H1 (cell line): ENCODE measurements around the gene CHMP6. TPM values are rescaled to one million over a fixed set of nuclear protein-coding genes. Genes with fewer than 3 reads are reported as not detected.

Experiments
- CTCF ChIA-PET: fragments of 300-600 bp; sonication (Branson Sonifier 250); formaldehyde crosslinking; loops from one replicate; lab custom pipeline; 2021; ENCODE audit not compliant: partially characterized antibody; lab: Charles Lee
- POLR2A ChIA-PET: fragments of 300-600 bp; sonication (Branson Sonifier 250); formaldehyde crosslinking; loops from one replicate; lab custom pipeline; 2021; ENCODE audit warnings: inconsistent platforms; ENCODE audit not compliant: partially characterized antibody; lab: Charles Lee
- DNase-seq, 2 experiments: peaks; one replicate each; pipeline versions ENCODE4 v3.0.0 to v3.0.0-alpha.2; 2010 to 2022; ENCODE audit warnings: low spot score in 2 of 2, low read depth in 1 of 2, mixed read lengths in 1 of 2
- FAIRE-seq: peaks from 2 replicates; lab custom pipeline; 2011; peaks lifted over from hg19 to GRCh38; lab: Jason Lieb, UNC
- H2AFZ ChIP-seq: 2 replicates; pipeline ENCODE4 v1.8.1; 2012; ENCODE audit warnings: low read length, inconsistent platforms
- H2AK5ac ChIP-seq: 2 replicates; pipeline ENCODE4 v1.6.1; 2013; ENCODE audit warnings: low read depth, low read length
- H2BK120ac ChIP-seq: replicated peaks from 2 replicates; pipeline ENCODE3; 2013; ENCODE audit warnings: low read depth, low read length, inconsistent platforms
- H2BK12ac ChIP-seq: 2 replicates; pipeline ENCODE4 v1.6.1; 2013; ENCODE audit warnings: low read depth, low read length
- H2BK15ac ChIP-seq: 2 replicates; pipeline ENCODE4 v1.6.1; 2013; ENCODE audit warnings: low read length
- H2BK20ac ChIP-seq: 2 replicates; pipeline ENCODE4 v1.6.1; 2013; ENCODE audit warnings: low read length
- H2BK5ac ChIP-seq: 2 replicates; pipeline ENCODE4 v1.6.1; 2013; ENCODE audit warnings: low read depth, low read length
- H3K14ac ChIP-seq: 2 replicates; pipeline ENCODE4 v1.6.1; 2013; ENCODE audit warnings: inconsistent platforms; ENCODE audit not compliant: insufficient read length
- H3K18ac ChIP-seq: 2 replicates; pipeline ENCODE4 v1.6.1; 2013; ENCODE audit warnings: low read length; ENCODE audit errors: extremely low read depth
- H3K23ac ChIP-seq: 2 replicates; pipeline ENCODE4 v1.6.1; 2013; ENCODE audit warnings: inconsistent platforms; ENCODE audit not compliant: insufficient read length
- H3K23me2 ChIP-seq: 2 replicates; pipeline ENCODE4 v1.6.1; 2013; ENCODE audit warnings: low read depth, low read length
- H3K27ac ChIP-seq: 2 replicates; pipeline ENCODE4 v1.6.1; 2011; ENCODE audit warnings: low read depth, low read length, inconsistent platforms
- H3K27me3 ChIP-seq, 4 experiments: replicated peaks in 1 of 4; 1 replicate in 1 of 4; 2 replicates in 3 of 4; pipeline versions ENCODE4 v1.6.1 to v1.8.1; 2011 to 2013; ENCODE audit warnings: low read length in 3 of 4, mild to moderate bottlenecking in 3 of 4, inconsistent platforms in 2 of 4, mixed read lengths in 2 of 4, moderate library complexity in 1 of 4; ENCODE audit not compliant: control insufficient read depth in 3 of 4, insufficient read depth in 3 of 4; ENCODE audit errors: extremely low read depth in 1 of 4
- H3K36me3 ChIP-seq, 4 experiments: 2 replicates each; pipeline versions ENCODE4 v1.6.1 to v1.8.1; 2011 to 2013; ENCODE audit warnings: mild to moderate bottlenecking in 4 of 4, low read length in 3 of 4, moderate library complexity in 2 of 4, control low read depth in 1 of 4, inconsistent platforms in 1 of 4; ENCODE audit not compliant: insufficient read depth in 4 of 4, control insufficient read depth in 2 of 4
- H3K4ac ChIP-seq: replicated peaks from 2 replicates; pipeline ENCODE3; 2013; ENCODE audit warnings: low read length, low read depth, mixed read lengths, inconsistent platforms; ENCODE audit not compliant: insufficient read length
- H3K4me1 ChIP-seq, 4 experiments: replicated peaks in 1 of 4; 1 replicate in 1 of 4; 2 replicates in 3 of 4; pipeline versions ENCODE4 v1.6.1 to v1.8.1; 2011 to 2013; ENCODE audit warnings: low read length in 3 of 4, inconsistent platforms in 2 of 4, mixed read lengths in 1 of 4; ENCODE audit not compliant: insufficient read depth in 4 of 4, control insufficient read depth in 3 of 4
- H3K4me2 ChIP-seq, 2 experiments: 2 replicates each; pipeline versions ENCODE4 v1.6.1 to v1.8.1; 2011 to 2013; ENCODE audit warnings: low read depth in 2 of 2, low read length in 2 of 2, control low read depth in 1 of 2, inconsistent platforms in 1 of 2, mild to moderate bottlenecking in 1 of 2; ENCODE audit not compliant: insufficient read depth in 1 of 2
- H3K4me3 ChIP-seq, 4 experiments: fragments of 200-600, 300-600 bp in 1 of 4; sonication (generic), shearing (Covaris generic), sonication (Bioruptor Twin) in 1 of 4; 2 replicates each; pipeline versions ENCODE4 v1.5.1 to v1.8.1; 2011 to 2016; ENCODE audit warnings: low read length in 4 of 4, low read depth in 3 of 4, control low read depth in 2 of 4, inconsistent platforms in 2 of 4, mild to moderate bottlenecking in 2 of 4, mixed read lengths in 1 of 4, moderate library complexity in 1 of 4; ENCODE audit not compliant: insufficient read depth in 2 of 4; ENCODE audit errors: extremely low read depth in 1 of 4
- H3K56ac ChIP-seq: replicated peaks from 2 replicates; pipeline ENCODE3; 2013; ENCODE audit warnings: low read depth, mild to moderate bottlenecking, mixed read lengths, low read length, inconsistent platforms; ENCODE audit not compliant: insufficient read length
- H3K79me1 ChIP-seq: 2 replicates; pipeline ENCODE4 v1.6.1; 2013; ENCODE audit warnings: low read depth, low read length, control low read depth
- H3K79me2 ChIP-seq, 2 experiments: 2 replicates each; pipeline versions ENCODE4 v1.6.1 to v1.8.1; 2012 to 2013; ENCODE audit warnings: low read length in 2 of 2, mild to moderate bottlenecking in 2 of 2, inconsistent platforms in 1 of 2; ENCODE audit not compliant: insufficient read depth in 2 of 2, control insufficient read depth in 1 of 2
- H3K9ac ChIP-seq, 4 experiments: replicated peaks in 1 of 4; 1 replicate in 1 of 4; 2 replicates in 3 of 4; pipeline versions ENCODE4 v1.6.1 to v1.8.1; 2011 to 2013; ENCODE audit warnings: low read depth in 3 of 4, low read length in 3 of 4, control low read depth in 2 of 4, mild to moderate bottlenecking in 2 of 4, moderate library complexity in 2 of 4, inconsistent platforms in 1 of 4; ENCODE audit errors: extremely low read depth in 1 of 4
- H3K9me3 ChIP-seq, 2 experiments: 2 replicates each; pipeline versions ENCODE4 v1.6.1 to v1.8.1; 2012 to 2013; ENCODE audit warnings: mild to moderate bottlenecking in 2 of 2, moderate library complexity in 2 of 2, control low read depth in 1 of 2, inconsistent platforms in 1 of 2, low read depth in 1 of 2, low read length in 1 of 2, mixed read lengths in 1 of 2; ENCODE audit not compliant: insufficient read depth in 2 of 2
- H4K20me1 ChIP-seq, 2 experiments: replicated peaks in 1 of 2; 2 replicates each; pipeline versions ENCODE3 to v1.8.1; 2011 to 2013; ENCODE audit warnings: inconsistent platforms in 2 of 2, low read length in 2 of 2, mild to moderate bottlenecking in 1 of 2; ENCODE audit not compliant: insufficient read depth in 2 of 2, control insufficient read depth in 1 of 2
- H4K5ac ChIP-seq: 2 replicates; pipeline ENCODE4 v1.6.1; 2013; ENCODE audit warnings: low read length, low read depth, mixed read lengths, inconsistent platforms; ENCODE audit not compliant: insufficient read length
- H4K8ac ChIP-seq: 2 replicates; pipeline ENCODE4 v1.8.0; 2013; ENCODE audit warnings: mild to moderate bottlenecking, moderate library complexity, low read length, inconsistent platforms; ENCODE audit not compliant: insufficient read depth; ENCODE audit errors: extremely low read depth
- H4K91ac ChIP-seq: replicated peaks from 2 replicates; pipeline ENCODE3; 2013; ENCODE audit warnings: low read length, mixed read lengths, inconsistent platforms; ENCODE audit not compliant: insufficient read length
- WGBS, 2 experiments: shearing (Covaris generic) in 1 of 2; methylation state at CpG; one replicate each; pipeline versions ENCODE4 v1.1.6 to v1.1.7; 2013 to 2015; ENCODE audit warnings: low lambda C conversion rate in 2 of 2, mixed read lengths in 2 of 2, inconsistent platforms in 1 of 2, low coverage in 1 of 2, missing lambda C conversion rate in 1 of 2; ENCODE audit not compliant: insufficient replicate concordance in 2 of 2, insufficient coverage in 1 of 2, insufficient read length in 1 of 2; ENCODE audit errors: extremely low coverage in 1 of 2, missing lambda C conversion rate in 1 of 2; 5-methylcytosine and 5-hydroxymethylcytosine counted together
- polyA plus RNA-seq, 7 experiments: library from polyadenylated mRNA; depleted of rRNA in 3 of 7; stranded (reverse) in 5 of 7; unstranded in 2 of 7; fragments of >200 nt in 5 of 7; fragments of 200-250 nt in 2 of 7; gene quantifications; 1 replicate in 5 of 7; 2 replicates in 1 of 7; 4 replicates in 1 of 7; pipeline versions ENCODE4 v1.2.1 to v1.2.3, GENCODE V29; 2011 to 2013; ENCODE audit warnings: missing spikeins in 2 of 7, mixed read lengths in 2 of 7
- total RNA-seq: library from RNA; stranded (reverse); fragmentation: NEBNext Ultra II Directional; extraction: Animal tissue kit (Norgen Biotek cat#: 25700); gene quantifications from 2 replicates; pipeline ENCODE4 v1.2.1, GENCODE V29; 2021

CHMP6 gene
- total and polyA plus RNA-seq, 2 of the 8 experiments (the other 6 are each of a cell fraction or from before 2014, with no cell fraction given), result 15.7 to 24.3 TPM

DNA sequence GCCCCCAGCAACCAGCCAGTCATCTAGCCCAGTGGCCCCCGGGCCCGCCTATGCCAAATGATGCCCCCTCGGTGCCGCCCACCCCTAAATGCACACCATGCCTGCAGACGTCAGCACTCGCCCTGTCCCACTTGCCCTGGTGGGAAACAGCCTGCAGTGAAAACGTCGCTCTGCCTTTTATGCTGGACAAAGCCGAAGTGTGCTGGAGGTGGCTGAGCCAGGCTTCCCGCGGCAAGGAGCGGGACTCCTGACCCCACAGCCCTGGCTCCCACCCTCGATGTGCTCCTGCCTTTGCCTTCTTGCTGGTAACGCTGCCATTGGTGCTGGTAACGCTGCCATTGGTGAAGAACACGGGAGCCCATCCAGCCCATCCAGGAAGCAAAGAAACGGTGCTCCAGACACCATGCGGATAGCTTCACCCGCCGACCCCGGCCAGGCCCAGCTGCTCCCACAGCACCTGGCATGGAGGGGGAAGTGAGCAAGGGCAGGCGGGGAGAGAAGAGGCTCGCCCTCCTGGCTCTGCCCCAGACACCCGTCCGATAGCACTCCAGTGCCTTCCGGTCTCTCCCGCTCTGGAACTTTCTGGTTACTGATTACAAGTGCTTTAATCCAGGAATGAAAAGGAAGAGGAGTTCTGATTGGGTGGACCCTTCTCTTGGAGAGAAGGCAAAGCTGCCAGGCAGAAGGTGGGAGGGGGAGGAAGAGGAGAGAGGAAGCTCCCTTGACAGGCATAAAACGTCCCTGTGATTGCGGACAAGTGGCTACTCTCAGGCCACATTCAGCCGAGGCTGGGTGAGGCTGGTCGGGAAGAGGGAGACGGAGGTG, 39.3 kb downstream of the CHMP6 start:
- Histone ChIP-seq H4K91ac (no peak overlapping the region), H3K27ac (no peak overlapping the region), H3K9ac (no peak overlapping the region), H3K79me1 (0 out of 2 replicates have a peak, but pooled peaks cover 2% of the 10 kb centered on the region), H3K9me3 (no peaks in the 10 kb centered on the region; a peak in 1 of 4 replicates), H2AK5ac (no peak overlapping the region), H3K36me3 (no peaks in the 10 kb centered on the region), H4K8ac (no peak overlapping the region; the same call in 1 of the 2 replicates), H4K5ac (no peak overlapping the region), H3K4me2 (no peak overlapping the region), H2AFZ (no peak overlapping the region), H2BK12ac (no peak overlapping the region), H3K23me2 (peaks cover 10% of the 10 kb centered on the region; the same call in 1 of the 2 replicates), H3K14ac (no peak overlapping the region), H4K20me1 (peaks cover 0 to 6% of the 10 kb centered on the region in 2 experiments), H2BK15ac (no peak overlapping the region), H3K4ac (no peak overlapping the region), H2BK120ac (no peak overlapping the region), H2BK5ac (no peak overlapping the region), H3K56ac (no peak overlapping the region), H3K23ac (no peak overlapping the region), H2BK20ac (no peak overlapping the region), H3K4me3 (no peak overlapping the region), H3K27me3 (peaks cover 0 to 7% (median 4%) of the 10 kb centered on the region in 4 experiments; a peak in 5 of 7 replicates), H3K4me1 (peaks cover 0 to 12% (median 5%) of the 10 kb centered on the region in 4 experiments; a peak in 5 of 7 replicates), H3K79me2 (no peaks in the 10 kb centered on the region; a peak in 1 of 4 replicates), H3K18ac (no peak overlapping the region)
- WGBS, 2 experiments, result 86% methylated on average over 29 of the region's 32 CpGs; no CpG with 5 or more reads in 1 of the 2 experiments
- DNase-seq (no peak), FAIRE-seq (no peak)
- POLR2A ChIA-PET, result interaction anchor here (1.8 kb wide), 1 partner anchor 57 kb away, joined by 5 read pairs; no protein-coding TSS in a partner anchor
- CTCF ChIA-PET, result interaction anchor here (0.9 to 2.2 kb wide), 5 partner anchors 10 to 85 kb away, joined by 3 to 10 read pairs (median 3); no protein-coding TSS in a partner anchor
